HL-60 (cell line): ENCODE results near the gene C21orf58.

ENCODE experiments used
- POLR2AphosphoS5 ChIP-seq: IDR thresholded peaks from 2 replicates; pipeline ENCODE4 v1.6.1; 2012; ENCODE audit warnings: low read depth
- REST ChIP-seq: IDR thresholded peaks from 2 replicates; pipeline ENCODE4 v1.6.1; 2012; ENCODE audit warnings: low read depth; ENCODE audit not compliant: insufficient replicate concordance

DNA sequence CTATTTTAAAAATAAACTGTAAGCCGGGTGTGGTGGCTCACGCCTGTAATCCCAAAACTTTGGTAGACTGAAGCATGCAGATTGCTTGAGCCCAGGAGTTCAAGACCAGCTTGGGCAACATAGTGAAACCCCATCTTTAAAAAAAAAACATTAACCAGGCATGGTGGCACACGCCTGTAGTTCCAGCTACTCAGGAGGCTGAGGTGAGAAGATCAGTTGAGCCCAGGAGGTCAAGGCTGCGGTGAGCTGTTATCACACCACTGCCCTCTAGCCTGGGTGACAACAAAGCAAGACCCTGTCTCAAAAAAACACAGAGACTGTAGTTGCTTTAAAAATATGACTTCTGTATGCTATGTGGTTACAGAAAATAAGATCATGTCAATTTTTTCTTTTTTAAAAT, 70.8 kb downstream of the C21orf58 start:
- TF ChIP-seq POLR2AphosphoS5 (no peak), REST (no peak)
